IMR-90 (cell line): ENCODE data around the gene PLEKHA8. TPM values are rescaled to one million over a fixed set of nuclear protein-coding genes. Genes with fewer than 3 reads are reported as not detected.

Source experiments
- ATAC-seq: fragments of 200-7000 bp; cut with Tn5 transposase; 2 replicates; pipeline ENCODE4 v1.9.1; 2020; ENCODE audit warnings: low read depth, mild to moderate bottlenecking, moderate library complexity
- BruUV-seq: library from RNA; stranded (reverse); fragments of 400-500 nt; replicated peaks from 2 replicates; lab custom pipeline; 2021; lab: Mats Ljungman, UMichigan
- CTCF ChIA-PET: fragments of 300-600 bp; formaldehyde crosslinking; extraction: SDS; loops from one replicate; lab custom pipeline; 2021; ENCODE audit warnings: antibody characterized with exemption; lab: Yijun Ruan, JAX
- POLR2A ChIA-PET: fragments of 300-600 bp; sonication (Branson Sonifier 250); formaldehyde crosslinking; loops from one replicate; lab custom pipeline; 2022; ENCODE audit warnings: antibody characterized with exemption; ENCODE audit not compliant: unreplicated experiment; lab: Charles Lee
- DNase-seq: peaks from one replicate; pipeline ENCODE4 v3.0.0; 2013
- H2AFZ ChIP-seq: replicated peaks from 2 replicates; pipeline ENCODE3; 2013; ENCODE audit warnings: low read length, mild to moderate bottlenecking; ENCODE audit not compliant: poor library complexity
- H2AK5ac ChIP-seq: 2 replicates; pipeline ENCODE4 v1.6.1; 2013; ENCODE audit warnings: low read depth, low read length, inconsistent platforms
- H2AK9ac ChIP-seq: replicated peaks from 2 replicates; pipeline ENCODE3; 2013; ENCODE audit warnings: mild to moderate bottlenecking, low read depth, low read length, moderate library complexity; ENCODE audit not compliant: poor library complexity
- H2BK120ac ChIP-seq: 2 replicates; pipeline ENCODE4 v1.6.1; 2013; ENCODE audit warnings: low read depth, low read length, inconsistent platforms
- H2BK15ac ChIP-seq: 3 replicates; pipeline ENCODE4 v1.6.1; 2013; ENCODE audit warnings: low read depth, low read length, inconsistent platforms
- H2BK20ac ChIP-seq: 2 replicates; pipeline ENCODE4 v1.6.1; 2013; ENCODE audit warnings: low read depth, mild to moderate bottlenecking, inconsistent platforms, low read length, moderate library complexity
- H2BK5ac ChIP-seq: 2 replicates; pipeline ENCODE4 v1.6.1; 2013; ENCODE audit warnings: mild to moderate bottlenecking, low read depth, low read length, inconsistent platforms; ENCODE audit not compliant: poor library complexity, severe bottlenecking
- H3K14ac ChIP-seq: replicated peaks from 2 replicates; pipeline ENCODE4 v1.6.1; 2013; ENCODE audit warnings: low read depth, low read length, inconsistent platforms
- H3K18ac ChIP-seq: 2 replicates; pipeline ENCODE4 v1.6.1; 2013; ENCODE audit warnings: low read depth, low read length, control low read depth
- H3K23ac ChIP-seq: 2 replicates; pipeline ENCODE4 v1.6.1; 2013; ENCODE audit warnings: low read depth, low read length, inconsistent platforms
- H3K27ac ChIP-seq: 2 replicates; pipeline ENCODE4 v1.5.1; 2013; ENCODE audit warnings: mild to moderate bottlenecking, control low read depth, low read length; ENCODE audit not compliant: insufficient read depth
- H3K27me3 ChIP-seq: 2 replicates; pipeline ENCODE4 v1.6.1; 2013; ENCODE audit warnings: low read length; ENCODE audit not compliant: control insufficient read depth, insufficient read depth
- H3K36me3 ChIP-seq: 2 replicates; pipeline ENCODE4 v1.6.1; 2013; ENCODE audit warnings: low read length, mixed read lengths; ENCODE audit not compliant: control insufficient read depth, insufficient read depth
- H3K4ac ChIP-seq: 2 replicates; pipeline ENCODE4 v1.6.1; 2013; ENCODE audit warnings: low read depth, low read length, inconsistent platforms
- H3K4me1 ChIP-seq: 2 replicates; pipeline ENCODE4 v1.6.1; 2013; ENCODE audit warnings: low read length, mixed read lengths; ENCODE audit not compliant: control insufficient read depth, insufficient read depth
- H3K4me2 ChIP-seq: 2 replicates; pipeline ENCODE4 v1.6.1; 2013; ENCODE audit warnings: low read depth, mild to moderate bottlenecking, control low read depth, low read length, moderate library complexity
- H3K4me3 ChIP-seq: 2 replicates; pipeline ENCODE4 v1.5.1; 2013; ENCODE audit warnings: low read depth, mild to moderate bottlenecking, control low read depth, low read length, moderate library complexity; ENCODE audit not compliant: insufficient read depth
- H3K56ac ChIP-seq: 2 replicates; pipeline ENCODE4 v1.6.1; 2013; ENCODE audit warnings: low read length, inconsistent platforms; ENCODE audit not compliant: insufficient read depth; ENCODE audit errors: extremely low read depth
- H3K79me1 ChIP-seq, 2 experiments: 2 replicates each; pipeline ENCODE4 v1.6.1; 2013; ENCODE audit warnings: low read length in 2 of 2, inconsistent platforms in 1 of 2, low read depth in 1 of 2
- H3K9ac ChIP-seq: 2 replicates; pipeline ENCODE4 v1.6.1; 2013; ENCODE audit warnings: low read depth, low read length, control low read depth
- H3K9me1 ChIP-seq: 2 replicates; pipeline ENCODE4 v1.6.1; 2013; ENCODE audit warnings: low read length, inconsistent platforms; ENCODE audit not compliant: insufficient read depth
- H3K9me3 ChIP-seq: 2 replicates; pipeline ENCODE4 v1.6.1; 2013; ENCODE audit warnings: low read length; ENCODE audit not compliant: control insufficient read depth, insufficient read depth
- H4K20me1 ChIP-seq: 2 replicates; pipeline ENCODE4 v1.6.1; 2013; ENCODE audit warnings: low read length, inconsistent platforms; ENCODE audit not compliant: insufficient read depth
- H4K5ac ChIP-seq: 2 replicates; pipeline ENCODE4 v1.6.1; 2013; ENCODE audit warnings: mild to moderate bottlenecking, low read depth, low read length, control low read depth
- H4K8ac ChIP-seq, 2 experiments: 2 replicates each; pipeline ENCODE4 v1.6.1; 2013; ENCODE audit warnings: low read depth in 2 of 2, low read length in 2 of 2, control low read depth in 1 of 2, inconsistent platforms in 1 of 2
- H4K91ac ChIP-seq: 2 replicates; pipeline ENCODE4 v1.6.1; 2013; ENCODE audit warnings: low read depth, low read length, inconsistent platforms; ENCODE audit not compliant: insufficient read depth
- BHLHE40 ChIP-seq: fragments of 150-350 bp; IDR thresholded peaks from 2 replicates; pipeline ENCODE4 v1.6.1; 2016; ENCODE audit warnings: mild to moderate bottlenecking, low read depth, low read length
- CEBPB ChIP-seq: IDR thresholded peaks from 2 replicates; pipeline ENCODE4 v1.6.1; 2012; ENCODE audit warnings: low read depth, low read length, improper control_type of control experiment
- CHD1 ChIP-seq: IDR thresholded peaks from 2 replicates; pipeline ENCODE4 v1.6.1; 2012; ENCODE audit warnings: low read depth, low read length, improper control_type of control experiment
- FOS ChIP-seq: fragments of 150-350 bp; IDR thresholded peaks from 2 replicates; pipeline ENCODE4 v1.6.1; 2016; ENCODE audit warnings: low read depth, low read length
- MAFK ChIP-seq: IDR thresholded peaks from 2 replicates; pipeline ENCODE4 v1.6.1; 2012; ENCODE audit warnings: low read depth, low read length, improper control_type of control experiment
- MAZ ChIP-seq: IDR thresholded peaks from 2 replicates; pipeline ENCODE4 v1.6.1; 2012; ENCODE audit warnings: low read depth, mild to moderate bottlenecking, low read length, improper control_type of control experiment, moderate library complexity, borderline replicate concordance
- MXI1 ChIP-seq: IDR thresholded peaks from 2 replicates; pipeline ENCODE4 v1.6.1; 2012; ENCODE audit warnings: low read depth, mild to moderate bottlenecking, low read length, moderate library complexity, borderline replicate concordance
- NFE2L2 ChIP-seq: fragments of 150-350 bp; IDR thresholded peaks from 2 replicates; pipeline ENCODE4 v1.6.1; 2016; ENCODE audit warnings: low read depth, mild to moderate bottlenecking, low read length
- POLR2A ChIP-seq: IDR thresholded peaks from 2 replicates; pipeline ENCODE4 v1.6.1; 2012; ENCODE audit warnings: mild to moderate bottlenecking, low read depth, low read length
- RAD21 ChIP-seq: IDR thresholded peaks from 2 replicates; pipeline ENCODE4 v1.6.1; 2012; ENCODE audit warnings: low read length, improper control_type of control experiment
- SMC3 ChIP-seq: fragments of 150-350 bp; IDR thresholded peaks from 2 replicates; pipeline ENCODE4 v1.6.1; 2016; ENCODE audit warnings: low read depth, mild to moderate bottlenecking, antibody characterized with exemption, low read length, moderate library complexity
- WGBS, 2 experiments: methylation state at CpG; one replicate each; pipeline versions ENCODE4 v1.1.5 to v1.1.7; 2013; ENCODE audit warnings: missing lambda C conversion rate in 2 of 2; ENCODE audit not compliant: insufficient read length in 1 of 2; ENCODE audit errors: extremely low coverage in 2 of 2; 5-methylcytosine and 5-hydroxymethylcytosine counted together
- dilution Hi-C: fragments of 300-500 bp; cut with HindIII; formaldehyde crosslinking; loops from one replicate; pipeline ENCODE4 v1.14.3; 2018; ENCODE audit warnings: low sequenced_read_pairs; ENCODE audit not compliant: unreplicated experiment
- in situ Hi-C: fragments of 300-500 bp; cut with MboI; formaldehyde crosslinking; loops from 3 replicates; pipeline ENCODE4 v1.14.3; 2019; ENCODE audit warnings: low sequenced_read_pairs, inconsistent platforms, mixed read lengths
- intact Hi-C: fragments of 100-400 bp; cut with micrococcal nuclease; formaldehyde crosslinking; loops from 2 replicates; pipeline ENCODE4 v1.10.0; 2022
- polyA plus RNA-seq, 3 experiments: library from polyadenylated mRNA; depleted of rRNA; stranded (reverse); fragments of >200 nt; gene quantifications; 2 replicates each; pipeline ENCODE4 v1.2.3, GENCODE V29; 2012; ENCODE audit warnings: low replicate concordance in 1 of 3
- total RNA-seq: library from RNA; depleted of rRNA; stranded (reverse); fragments of >200 nt; gene quantifications from 2 replicates; pipeline ENCODE4 v1.2.3, GENCODE V29; 2012
- TF ChIP-seq, protein P1 (sequence below): fragments of 150-350 bp; IDR thresholded peaks from 2 replicates; pipeline ENCODE4 v1.6.1; 2017; ENCODE audit warnings: mild to moderate bottlenecking, antibody characterized with exemption, low read length, low read depth
- TF ChIP-seq, protein P2 (sequence below): fragments of 150-350 bp; IDR thresholded peaks from 2 replicates; pipeline ENCODE4 v1.6.1; 2016; ENCODE audit warnings: low read depth, mild to moderate bottlenecking, low read length, moderate library complexity, borderline replicate concordance
- TF ChIP-seq, protein P3 (sequence below): conservative IDR thresholded peaks from 2 replicates; pipeline ENCODE4 v1.5.1; 2012; ENCODE audit warnings: mild to moderate bottlenecking, low read depth, low read length, improper control_type of control experiment

The PLEKHA8 gene
- total and polyA plus RNA-seq, 2 of the 4 experiments (the other 2 are of a cell fraction): 3.6 to 9.7 TPM

DNA sequence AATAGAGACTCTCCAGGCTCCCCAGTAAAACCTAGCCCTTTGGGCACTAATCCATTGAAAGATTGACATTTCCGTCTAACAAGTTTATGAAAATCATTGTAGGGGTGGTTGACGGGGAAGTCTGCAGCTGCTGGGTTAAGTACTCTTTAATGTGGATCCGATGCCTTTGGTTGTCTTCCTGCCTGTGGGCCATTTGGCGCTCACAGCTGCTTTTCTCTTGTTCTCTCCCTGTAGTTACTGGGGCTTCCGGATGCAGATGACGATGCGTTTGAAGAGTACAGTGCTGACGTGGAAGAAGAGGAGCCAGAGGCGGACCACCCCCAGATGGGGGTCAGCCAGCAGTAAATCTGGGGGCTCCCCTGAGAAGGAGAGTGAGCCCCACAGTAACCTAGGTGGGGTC is 129.0 kb downstream of the PLEKHA8 start:
- ChIA-PET POLR2A (no interaction called here), CTCF (no interaction called here)
- Histone ChIP-seq H3K9me1 (peaks cover 5% of the 10 kb centered on the region; the same call in 1 of the 2 replicates), H2BK120ac (no peak overlapping the region), H3K9me3 (no peaks in the 10 kb centered on the region), H3K9ac (no peak overlapping the region), H3K14ac (no peak overlapping the region), H2AFZ (no peak overlapping the region), H4K91ac (no peak overlapping the region), H4K8ac (no peak overlapping the region), H2BK15ac (no peak overlapping the region), H2BK20ac (no peak overlapping the region), H2AK9ac (no peak overlapping the region), H3K4me1 (no peaks in the 10 kb centered on the region), H3K4ac (no peak overlapping the region), H2BK5ac (no peak overlapping the region), H2AK5ac (no peak overlapping the region), H3K23ac (no peak overlapping the region), H3K4me3 (no peak overlapping the region), H3K36me3 (peaks cover 3% of the 10 kb centered on the region), H3K27ac (no peak overlapping the region), H4K20me1 (no peaks in the 10 kb centered on the region), H3K18ac (no peak overlapping the region), H3K27me3 (no peaks in the 10 kb centered on the region), H3K56ac (no peak overlapping the region), H3K4me2 (no peak overlapping the region), H4K5ac (no peak overlapping the region), H3K79me1 (no peaks in the 10 kb centered on the region)
- TF ChIP-seq NFE2L2 (no peak), CHD1 (no peak), MAZ (no peak), CEBPB (no peak), RAD21 (no peak), MXI1 (no peak), POLR2A (no peak), BHLHE40 (no peak), MAFK (no peak), SMC3 (no peak), FOS (no peak)
- TF ChIP-seq, protein P1, sequence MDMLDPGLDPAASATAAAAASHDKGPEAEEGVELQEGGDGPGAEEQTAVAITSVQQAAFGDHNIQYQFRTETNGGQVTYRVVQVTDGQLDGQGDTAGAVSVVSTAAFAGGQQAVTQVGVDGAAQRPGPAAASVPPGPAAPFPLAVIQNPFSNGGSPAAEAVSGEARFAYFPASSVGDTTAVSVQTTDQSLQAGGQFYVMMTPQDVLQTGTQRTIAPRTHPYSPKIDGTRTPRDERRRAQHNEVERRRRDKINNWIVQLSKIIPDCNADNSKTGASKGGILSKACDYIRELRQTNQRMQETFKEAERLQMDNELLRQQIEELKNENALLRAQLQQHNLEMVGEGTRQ: no peak
- TF ChIP-seq, protein P2, sequence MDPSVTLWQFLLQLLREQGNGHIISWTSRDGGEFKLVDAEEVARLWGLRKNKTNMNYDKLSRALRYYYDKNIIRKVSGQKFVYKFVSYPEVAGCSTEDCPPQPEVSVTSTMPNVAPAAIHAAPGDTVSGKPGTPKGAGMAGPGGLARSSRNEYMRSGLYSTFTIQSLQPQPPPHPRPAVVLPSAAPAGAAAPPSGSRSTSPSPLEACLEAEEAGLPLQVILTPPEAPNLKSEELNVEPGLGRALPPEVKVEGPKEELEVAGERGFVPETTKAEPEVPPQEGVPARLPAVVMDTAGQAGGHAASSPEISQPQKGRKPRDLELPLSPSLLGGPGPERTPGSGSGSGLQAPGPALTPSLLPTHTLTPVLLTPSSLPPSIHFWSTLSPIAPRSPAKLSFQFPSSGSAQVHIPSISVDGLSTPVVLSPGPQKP: no peak
- TF ChIP-seq, protein P3, sequence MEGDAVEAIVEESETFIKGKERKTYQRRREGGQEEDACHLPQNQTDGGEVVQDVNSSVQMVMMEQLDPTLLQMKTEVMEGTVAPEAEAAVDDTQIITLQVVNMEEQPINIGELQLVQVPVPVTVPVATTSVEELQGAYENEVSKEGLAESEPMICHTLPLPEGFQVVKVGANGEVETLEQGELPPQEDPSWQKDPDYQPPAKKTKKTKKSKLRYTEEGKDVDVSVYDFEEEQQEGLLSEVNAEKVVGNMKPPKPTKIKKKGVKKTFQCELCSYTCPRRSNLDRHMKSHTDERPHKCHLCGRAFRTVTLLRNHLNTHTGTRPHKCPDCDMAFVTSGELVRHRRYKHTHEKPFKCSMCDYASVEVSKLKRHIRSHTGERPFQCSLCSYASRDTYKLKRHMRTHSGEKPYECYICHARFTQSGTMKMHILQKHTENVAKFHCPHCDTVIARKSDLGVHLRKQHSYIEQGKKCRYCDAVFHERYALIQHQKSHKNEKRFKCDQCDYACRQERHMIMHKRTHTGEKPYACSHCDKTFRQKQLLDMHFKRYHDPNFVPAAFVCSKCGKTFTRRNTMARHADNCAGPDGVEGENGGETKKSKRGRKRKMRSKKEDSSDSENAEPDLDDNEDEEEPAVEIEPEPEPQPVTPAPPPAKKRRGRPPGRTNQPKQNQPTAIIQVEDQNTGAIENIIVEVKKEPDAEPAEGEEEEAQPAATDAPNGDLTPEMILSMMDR: no peak
- intact Hi-C loops (no loop called here), dilution Hi-C loops (no loop called here), in situ Hi-C loops (no loop called here)
- ATAC-seq (no peak), DNase-seq (no peak)
- no TSS peak for BruUV-seq
- WGBS, 2 experiments: no CpG with 5 or more reads among the region's 9 CpGs
